Endothelial cell of umbilical vein (primary cell): Measurements from ENCODE around the gene WNT9A. TPM values are rescaled to one million over a fixed set of nuclear protein-coding genes. Genes with fewer than 3 reads are reported as not detected.

ENCODE experiments used
- BruUV-seq: library from RNA; stranded (reverse); fragments of 400-500 nt; replicated peaks from 2 replicates; lab custom pipeline; 2021; lab: Mats Ljungman, UMichigan
- CTCF ChIA-PET: fragments of 300-600, 350-600 bp; sonication (Branson Sonifier 250); formaldehyde crosslinking; loops from one replicate; lab custom pipeline; 2021; ENCODE audit warnings: antibody characterized with exemption, inconsistent platforms; lab: Charles Lee
- POLR2A ChIA-PET: fragments of 300-600, 350-600 bp; sonication (Branson Sonifier 250); formaldehyde crosslinking; loops from one replicate; lab custom pipeline; 2021; ENCODE audit warnings: antibody characterized with exemption, inconsistent platforms; lab: Charles Lee
- DNase-seq: peaks from one replicate; pipeline ENCODE4 v3.0.0-alpha.2; 2011; ENCODE audit warnings: low read depth, low spot score
- FAIRE-seq: peaks from 2 replicates; lab custom pipeline; 2011; peaks lifted over from hg19 to GRCh38; lab: Jason Lieb, UNC
- H2AFZ ChIP-seq: 2 replicates; pipeline ENCODE4 v1.6.0; 2012; ENCODE audit warnings: low read depth, low read length, control low read depth, inconsistent platforms
- H3K27ac ChIP-seq: 2 replicates; pipeline ENCODE4 v1.5.1; 2011; ENCODE audit warnings: low read depth, mild to moderate bottlenecking, control low read depth, low read length, moderate library complexity; ENCODE audit not compliant: insufficient read depth
- H3K27me3 ChIP-seq, 2 experiments: 2 replicates each; pipeline versions ENCODE4 v1.6.0 to v1.6.1; 2011; ENCODE audit warnings: low read length in 2 of 2, mixed read lengths in 1 of 2; ENCODE audit not compliant: control insufficient read depth in 2 of 2, insufficient read depth in 2 of 2
- H3K36me3 ChIP-seq, 2 experiments: 2 replicates in 1 of 2; 3 replicates in 1 of 2; pipeline ENCODE4 v1.5.1; 2011; ENCODE audit warnings: low read length in 2 of 2, mild to moderate bottlenecking in 1 of 2, moderate library complexity in 1 of 2; ENCODE audit not compliant: control insufficient read depth in 2 of 2, insufficient read depth in 2 of 2; ENCODE audit errors: extremely low read depth in 1 of 2
- H3K4me1 ChIP-seq: 3 replicates; pipeline ENCODE4 v1.5.1; 2011; ENCODE audit warnings: mild to moderate bottlenecking, low read length; ENCODE audit not compliant: control insufficient read depth, insufficient read depth; ENCODE audit errors: extremely low read depth
- H3K4me2 ChIP-seq: 2 replicates; pipeline ENCODE4 v1.6.1; 2011; ENCODE audit warnings: low read length, control low read depth, mixed read lengths; ENCODE audit not compliant: insufficient read depth
- H3K4me3 ChIP-seq, 3 experiments: fragments of 200-600 bp in 1 of 3; sonication (generic), shearing (Covaris generic) in 1 of 3; replicated peaks in 1 of 3; 2 replicates each; pipeline ENCODE4 v1.5.1; 2011 to 2016; ENCODE audit warnings: control low read depth in 3 of 3, low read length in 3 of 3, mild to moderate bottlenecking in 2 of 3, inconsistent platforms in 1 of 3, low read depth in 1 of 3, moderate library complexity in 1 of 3; ENCODE audit not compliant: insufficient read depth in 1 of 3
- H3K79me2 ChIP-seq: 2 replicates; pipeline ENCODE4 v1.6.0; 2012; ENCODE audit warnings: low read length, inconsistent platforms; ENCODE audit not compliant: control insufficient read depth, insufficient read depth
- H3K9ac ChIP-seq: replicated peaks from 2 replicates; pipeline ENCODE3; 2011; ENCODE audit warnings: low read length, control low read depth; ENCODE audit not compliant: insufficient read depth; ENCODE audit errors: extremely low read depth
- H3K9me1 ChIP-seq: replicated peaks from 3 replicates; pipeline ENCODE4 v1.6.0; 2011; ENCODE audit warnings: mild to moderate bottlenecking, low read length; ENCODE audit not compliant: control insufficient read depth, insufficient read depth; ENCODE audit errors: extremely low read depth
- H3K9me3 ChIP-seq: replicated peaks from 2 replicates; pipeline ENCODE4 v1.5.1; 2012; ENCODE audit warnings: low read length, inconsistent platforms; ENCODE audit not compliant: control insufficient read depth, insufficient read depth
- H4K20me1 ChIP-seq: replicated peaks from 2 replicates; pipeline ENCODE3; 2011; ENCODE audit warnings: mild to moderate bottlenecking, low read length; ENCODE audit not compliant: control insufficient read depth, insufficient read depth; ENCODE audit errors: extremely low read depth
- CTCF ChIP-seq, 2 donors: IDR thresholded peaks; 1 replicate in 1 of 2; 2 replicates in 1 of 2; pipeline ENCODE4 v1.5.1; 2011; ENCODE audit warnings: low read length in 2 of 2, mild to moderate bottlenecking in 2 of 2, moderate library complexity in 2 of 2, control low read depth in 1 of 2, inconsistent platforms in 1 of 2, low read depth in 1 of 2; ENCODE audit not compliant: insufficient read depth in 1 of 2; ENCODE audit errors: extremely low read depth in 1 of 2
- EZH2 ChIP-seq: IDR thresholded peaks from 2 replicates; pipeline ENCODE4 v1.6.1; 2012; ENCODE audit warnings: borderline replicate concordance, low read depth, mild to moderate bottlenecking, moderate library complexity, low read length, inconsistent platforms; ENCODE audit not compliant: severe bottlenecking
- FOS ChIP-seq: IDR thresholded peaks from 2 replicates; pipeline ENCODE4 v1.6.1; 2011; ENCODE audit warnings: mild to moderate bottlenecking, low read length, moderate library complexity, borderline replicate concordance; ENCODE audit not compliant: insufficient read depth
- GATA2 ChIP-seq: IDR thresholded peaks from 2 replicates; pipeline ENCODE4 v1.7.0; 2011; ENCODE audit warnings: low read depth, mild to moderate bottlenecking, moderate library complexity, mixed read lengths, low read length; ENCODE audit not compliant: insufficient read length, insufficient read depth
- JUN ChIP-seq: IDR thresholded peaks from 2 replicates; pipeline ENCODE4 v1.6.1; 2011; ENCODE audit warnings: borderline replicate concordance, low read depth; ENCODE audit not compliant: insufficient read length, insufficient read depth
- MAX ChIP-seq: IDR thresholded peaks from 2 replicates; pipeline ENCODE4 v1.6.1; 2011; ENCODE audit not compliant: insufficient read depth, insufficient read length
- MYC ChIP-seq: IDR thresholded peaks from one replicate; pipeline ENCODE4 v1.6.1; 2011; ENCODE audit warnings: mild to moderate bottlenecking, low read depth, low read length
- POLR2A ChIP-seq: IDR thresholded peaks from 2 replicates; pipeline ENCODE4 v1.6.1; 2012; ENCODE audit warnings: low read depth, mild to moderate bottlenecking, control low read depth, low read length
- POLR2AphosphoS5 ChIP-seq: IDR thresholded peaks from 2 replicates; pipeline ENCODE4 v1.6.1; 2012; ENCODE audit warnings: low read depth, mild to moderate bottlenecking, control low read depth, low read length, moderate library complexity; ENCODE audit not compliant: insufficient read depth
- dilution Hi-C: fragments of 300-500 bp; cut with MboI; formaldehyde crosslinking; loops from one replicate; pipeline ENCODE4 v1.15.0; 2019; ENCODE audit warnings: low sequenced_read_pairs; ENCODE audit not compliant: extremely low pct_ligation_motif_present
- intact Hi-C: fragments of 100-400 bp; cut with micrococcal nuclease; formaldehyde crosslinking; loops from one replicate; pipeline ENCODE4 v1.10.0; 2022
- polyA plus RNA-seq, 4 experiments: library from polyadenylated mRNA; depleted of rRNA in 3 of 4; stranded (reverse) in 3 of 4; unstranded in 1 of 4; fragments of >200 nt; gene quantifications; 2 replicates each; pipeline versions ENCODE4 v1.2.1 to v1.2.3, GENCODE V29; 2011 to 2012; ENCODE audit warnings: missing spikeins in 1 of 4
- total RNA-seq: library from RNA; stranded (reverse); gene quantifications from 2 replicates; pipeline ENCODE4 v1.2.3, GENCODE V29; 2021

Gene WNT9A
- total and polyA plus RNA-seq, 2 donors (not counting 3 experiments of a cell fraction or from before 2014, with no cell fraction given): 5.4 to 6.2 TPM

- intact Hi-C loops (no loop called here), dilution Hi-C loops (no loop called here)
- CTCF ChIA-PET: no interaction called here
- BruUV-seq: no TSS peak
- Histone ChIP-seq H3K4me2 (no peak overlapping the region), H4K20me1 (no peaks in the 10 kb centered on the region), H3K36me3 (no peaks in the 10 kb centered on the region), H3K9me1 (no peaks in the 10 kb centered on the region), H3K9ac (no peak overlapping the region), H3K4me1 (no peaks in the 10 kb centered on the region), H2AFZ (no peak overlapping the region), H3K9me3 (no peaks in the 10 kb centered on the region), H3K27ac (no peak overlapping the region), H3K79me2 (no peaks in the 10 kb centered on the region), H3K27me3 (peaks cover 3 to 4% of the 10 kb centered on the region in 2 experiments), H3K4me3 (no peak overlapping the region)
- TF ChIP-seq POLR2A: no peak
- no peak for TF ChIP-seq FOS
- POLR2A ChIA-PET: no interaction called here
- FAIRE-seq: no peak
- DNase-seq: no peak
These were observed 64.0 kb downstream of the WNT9A start for GRCh38 chr1:227883641-227884301.

GRCh38 chr1:227883073-227883520 lies 64.6 kb downstream of the WNT9A start:
- ChIA-PET POLR2A (no interaction called here), CTCF (no interaction called here)
- no TSS peak for BruUV-seq
- Histone ChIP-seq H3K4me2 (no peak overlapping the region), H3K36me3 (no peaks in the 10 kb centered on the region), H3K27me3 (peaks cover 3 to 4% of the 10 kb centered on the region in 2 experiments), H2AFZ (no peak overlapping the region), H4K20me1 (no peaks in the 10 kb centered on the region), H3K27ac (no peak overlapping the region), H3K9ac (no peak overlapping the region), H3K9me1 (no peaks in the 10 kb centered on the region), H3K4me1 (no peaks in the 10 kb centered on the region), H3K9me3 (no peaks in the 10 kb centered on the region), H3K4me3 (no peak overlapping the region), H3K79me2 (no peaks in the 10 kb centered on the region)
- dilution Hi-C loops (no loop called here), intact Hi-C loops (no loop called here)
- no peak for FAIRE-seq
- no peak for DNase-seq
- TF ChIP-seq JUN (no peak), MYC (no peak), FOS (no peak), POLR2A (no peak), CTCF (IDR thresholded peaks at IDR 0.05; ENCODE audit: extremely low read depth in 1 of 2, insufficient read depth in 1 of 2, low read depth in 1 of 2, low read length in 2 of 2) (no peak), MAX (no peak), GATA2 (no peak), POLR2AphosphoS5 (no peak), EZH2 (no peak)
